Activated CD8-positive, alpha-beta memory T cell treated with anti-CD3 and anti-CD28 coated beads for 24 hours (primary cell): ENCODE measurements around the gene KCNQ1.

Experiments used
- DNase-seq: peaks from one replicate; pipeline ENCODE4 v3.0.0-alpha.2; 2020

Gene KCNQ1

GRCh38 chr11:2738551-2739431, 294.0 kb downstream of the KCNQ1 start:
- DNase-seq = no peak

GRCh38 chr11:2739531-2740274, 294.9 kb downstream of the KCNQ1 start:
- no peak for DNase-seq

- no peak for DNase-seq
These were observed 295.6 kb downstream of the KCNQ1 start for GRCh38 chr11:2740275-2740940.

GRCh38 chr11:2741006-2741376, 296.2 kb downstream of the KCNQ1 start:
- DNase-seq = no peak

GRCh38 chr11:2741377-2742131, 296.7 kb downstream of the KCNQ1 start:
- no peak for DNase-seq

- DNase-seq = no peak
These were observed 297.4 kb downstream of the KCNQ1 start for GRCh38 chr11:2742201-2742600.

- no peak for DNase-seq
These were observed 298.0 kb downstream of the KCNQ1 start for GRCh38 chr11:2742611-2743426.

- DNase-seq = no peak
These were observed 298.8 kb downstream of the KCNQ1 start for GRCh38 chr11:2743427-2744110.

GRCh38 chr11:2744166-2744565, 299.4 kb downstream of the KCNQ1 start:
- no peak for DNase-seq

GRCh38 chr11:2745511-2745910, 300.7 kb downstream of the KCNQ1 start:
- no peak for DNase-seq

GRCh38 chr11:2746401-2747247, 301.8 kb downstream of the KCNQ1 start:
- DNase-seq = no peak

GRCh38 chr11:2747248-2748027, 302.6 kb downstream of the KCNQ1 start:
- DNase-seq = no peak

- DNase-seq = no peak
These were observed 303.4 kb downstream of the KCNQ1 start for GRCh38 chr11:2748061-2748813.

GRCh38 chr11:2748814-2749554, 304.2 kb downstream of the KCNQ1 start:
- no peak for DNase-seq

- DNase-seq = no peak
These were observed 305.4 kb downstream of the KCNQ1 start for GRCh38 chr11:2750101-2750681.

- DNase-seq = no peak
These were observed 306.1 kb downstream of the KCNQ1 start for GRCh38 chr11:2750682-2751522.
